Suprapubic skin (tissue), 4 donors: Measurements from ENCODE around the gene CHST11. TPM values are rescaled to one million over a fixed set of nuclear protein-coding genes. Genes with fewer than 3 reads are reported as not detected.

Experiments used
- DNase-seq, 2 donors: peaks; one replicate each; pipeline ENCODE4 v3.0.0-alpha.2; 2019; ENCODE audit warnings: low spot score in 2 of 2
- H3K27ac ChIP-seq: fragments of 200-600 bp; sonication (generic); one replicate; pipeline ENCODE4 v1.5.1; 2019
- H3K27me3 ChIP-seq: fragments of 200-600 bp; sonication (generic); one replicate; pipeline ENCODE4 v1.5.1; 2019
- H3K36me3 ChIP-seq: fragments of 200-600 bp; sonication (generic); one replicate; pipeline ENCODE4 v1.5.1; 2019
- H3K4me1 ChIP-seq: fragments of 200-600 bp; sonication (generic); one replicate; pipeline ENCODE4 v1.5.1; 2019
- H3K4me3 ChIP-seq: fragments of 200-600 bp; sonication (generic); one replicate; pipeline ENCODE4 v1.5.1; 2019; ENCODE audit warnings: mild to moderate bottlenecking
- H3K9me3 ChIP-seq: fragments of 200-600 bp; sonication (generic); one replicate; pipeline ENCODE4 v1.5.1; 2019
- CTCF ChIP-seq, 2 donors: fragments of 200-600 bp in 1 of 2; fragments of 450-650 bp in 1 of 2; sonication (generic) in 1 of 2; IDR thresholded peaks; one replicate each; pipeline ENCODE4 v1.5.1; 2016 to 2019; ENCODE audit warnings: antibody characterized with exemption in 2 of 2, mild to moderate bottlenecking in 1 of 2, moderate library complexity in 1 of 2
- EP300 ChIP-seq: sonication (generic); formaldehyde crosslinking; IDR thresholded peaks from one replicate; pipeline ENCODE4 v1.6.1; 2017; ENCODE audit warnings: antibody characterized with exemption
- POLR2A ChIP-seq, 2 donors: fragments of 450-650 bp; IDR thresholded peaks; one replicate each; pipeline ENCODE4 v1.6.1; 2017; ENCODE audit warnings: antibody characterized with exemption in 2 of 2, mild to moderate bottlenecking in 2 of 2, moderate library complexity in 2 of 2
- POLR2AphosphoS5 ChIP-seq, 3 donors: sonication (generic); formaldehyde crosslinking; IDR thresholded peaks; one replicate each; pipeline ENCODE4 v1.6.1; 2017; ENCODE audit warnings: antibody characterized with exemption in 3 of 3
- WGBS: methylation state at CpG from one replicate; pipeline ENCODE4 v1.1.5; 2018; 5-methylcytosine and 5-hydroxymethylcytosine counted together
- total RNA-seq, 4 donors: library from RNA; depleted of rRNA; stranded (reverse); fragments of >200 nt; gene quantifications; one replicate each; pipeline ENCODE4 v1.1.0, GENCODE V29; 2016

Gene CHST11
- total RNA-seq, 4 donors from 2014 or later: 1.8 to 5.8 (median 3.8) TPM

- TF ChIP-seq CTCF (IDR thresholded peaks at IDR 0.05) (no peak), POLR2A (IDR thresholded peaks at IDR 0.05) (no peak), POLR2AphosphoS5 (IDR thresholded peaks at IDR 0.05) (no peak), EP300 (no peak)
- Histone ChIP-seq H3K36me3 (no peaks in the 10 kb centered on the region), H3K27ac (no peak overlapping the region), H3K4me3 (no peak overlapping the region), H3K9me3 (no peaks in the 10 kb centered on the region), H3K4me1 (no peaks in the 10 kb centered on the region), H3K27me3 (no peaks in the 10 kb centered on the region)
- DNase-seq: no peak
- WGBS: 95% methylated on average over 8 of the region's 8 CpGs
Measured at GRCh38 chr12:104631867-104632266, 175.1 kb downstream of the CHST11 start.

- no peak for DNase-seq
- H3K27me3 ChIP-seq: no peaks in the 10 kb centered on the region
- no peaks in the 10 kb centered on the region for H3K9me3 ChIP-seq
- no peak for TF ChIP-seq POLR2A (IDR thresholded peaks at IDR 0.05)
- no peak for TF ChIP-seq POLR2AphosphoS5 (IDR thresholded peaks at IDR 0.05)
- no peak for TF ChIP-seq CTCF (IDR thresholded peaks at IDR 0.05)
- TF ChIP-seq EP300: no peak
- no peak overlapping the region for H3K4me3 ChIP-seq
- no peaks in the 10 kb centered on the region for H3K36me3 ChIP-seq
- no peaks in the 10 kb centered on the region for H3K4me1 ChIP-seq
- 68% methylated on average over 9 of the region's 13 CpGs for whole genome bisulfite sequencing
- H3K27ac ChIP-seq: no peak overlapping the region
Measured at GRCh38 chr12:104632724-104633201, 176.0 kb downstream of the CHST11 start.

GRCh38 chr12:104634044-104634443 lies 177.3 kb downstream of the CHST11 start:
- TF ChIP-seq POLR2AphosphoS5 (IDR thresholded peaks at IDR 0.05) (no peak), EP300 (no peak), POLR2A (IDR thresholded peaks at IDR 0.05) (no peak), CTCF (IDR thresholded peaks at IDR 0.05) (no peak)
- DNase-seq: no peak
- no peak overlapping the region for H3K4me3 ChIP-seq
- H3K4me1 ChIP-seq: no peaks in the 10 kb centered on the region
- H3K9me3 ChIP-seq: no peaks in the 10 kb centered on the region
- 95% methylated on average over 4 of the region's 4 CpGs for WGBS
- no peaks in the 10 kb centered on the region for H3K36me3 ChIP-seq
- H3K27ac ChIP-seq: no peak overlapping the region
- no peaks in the 10 kb centered on the region for H3K27me3 ChIP-seq

GRCh38 chr12:104634852-104635251 lies 178.1 kb downstream of the CHST11 start:
- 86% methylated on average over 3 of the region's 3 CpGs for WGBS
- Histone ChIP-seq H3K36me3 (no peaks in the 10 kb centered on the region), H3K4me1 (no peaks in the 10 kb centered on the region), H3K27me3 (no peaks in the 10 kb centered on the region), H3K27ac (no peak overlapping the region), H3K4me3 (no peak overlapping the region), H3K9me3 (no peaks in the 10 kb centered on the region)
- TF ChIP-seq CTCF (IDR thresholded peaks at IDR 0.05) (no peak), POLR2AphosphoS5 (IDR thresholded peaks at IDR 0.05) (no peak), EP300 (no peak), POLR2A (IDR thresholded peaks at IDR 0.05) (no peak)
- no peak for DNase-seq

GRCh38 chr12:104635607-104636343 lies 179.0 kb downstream of the CHST11 start:
- Histone ChIP-seq H3K4me3 (no peak overlapping the region), H3K4me1 (no peaks in the 10 kb centered on the region), H3K9me3 (no peaks in the 10 kb centered on the region), H3K27ac (no peak overlapping the region), H3K36me3 (no peaks in the 10 kb centered on the region), H3K27me3 (no peaks in the 10 kb centered on the region)
- 85% methylated on average over 6 of the region's 6 CpGs for WGBS
- TF ChIP-seq CTCF (IDR thresholded peaks at IDR 0.05): no peak
- TF ChIP-seq POLR2A (IDR thresholded peaks at IDR 0.05): no peak
- no peak for TF ChIP-seq EP300
- TF ChIP-seq POLR2AphosphoS5 (IDR thresholded peaks at IDR 0.05): no peak
- DNase-seq: no peak
